K562 (cell line): ENCODE measurements around the gene BORCS5. TPM values are rescaled to one million over a fixed set of nuclear protein-coding genes. Genes with fewer than 3 reads are reported as not detected.

Experiments
- ATAC-seq: fragments of 200-7000 bp; cut with Tn5 transposase; 3 replicates; pipeline ENCODE4 v1.9.1; 2020; ENCODE audit warnings: moderate library complexity
- BruUV-seq: library from RNA; stranded (reverse); fragments of 400-500 nt; replicated peaks from 2 replicates; lab custom pipeline; 2021; lab: Mats Ljungman, UMichigan
- CTCF ChIA-PET: fragments of 300-600 bp; formaldehyde crosslinking; extraction: SDS; loops from one replicate; lab custom pipeline; 2021; ENCODE audit warnings: low intra/inter-chr PET ratio; lab: Yijun Ruan, JAX
- POLR2A ChIA-PET: fragments of 300-600, 350-650 bp; sonication (Branson Sonifier 250); formaldehyde crosslinking; extraction: SDS; loops from one replicate; lab custom pipeline; 2021; ENCODE audit warnings: antibody characterized with exemption, inconsistent platforms; lab: Yijun Ruan, JAX
- DNase-seq, 4 experiments: peaks; one replicate each; pipeline versions ENCODE4 v3.0.0 to v3.0.0-alpha.2; 2011 to 2018; ENCODE audit warnings: low spot score in 3 of 4, mixed read lengths in 3 of 4; ENCODE audit errors: extremely low read depth in 1 of 4
- FAIRE-seq: peaks from 2 replicates; lab custom pipeline; 2011; peaks lifted over from hg19 to GRCh38; lab: Jason Lieb, UNC
- H2AFZ ChIP-seq: 2 replicates; pipeline ENCODE4 v1.6.0; 2011; ENCODE audit warnings: low read depth, low read length, control low read depth, inconsistent platforms
- H3K27ac ChIP-seq: fragments of 200-600 bp; 3 replicates; pipeline ENCODE4 v1.8.0; 2011; ENCODE audit warnings: low read depth, mild to moderate bottlenecking, control low read depth, inconsistent platforms, low read length, moderate library complexity, mixed read lengths; ENCODE audit errors: extremely low read depth
- H3K27me3 ChIP-seq, 2 experiments: fragments of 300-600 bp in 1 of 2; 2 replicates in 1 of 2; 3 replicates in 1 of 2; pipeline versions ENCODE4 v1.6.0 to v1.8.0; 2011; ENCODE audit warnings: inconsistent platforms in 2 of 2, low read length in 2 of 2, mild to moderate bottlenecking in 1 of 2, mixed read lengths in 1 of 2, moderate library complexity in 1 of 2; ENCODE audit not compliant: control insufficient read depth in 2 of 2, insufficient read depth in 2 of 2
- H3K36me3 ChIP-seq: fragments of 300-600 bp; 3 replicates; pipeline ENCODE4 v1.8.0; 2011; ENCODE audit warnings: mild to moderate bottlenecking, low read length, inconsistent platforms; ENCODE audit not compliant: control insufficient read depth, insufficient read depth
- H3K4me1 ChIP-seq, 2 experiments: fragments of 200-600 bp in 1 of 2; replicated peaks in 1 of 2; 2 replicates in 1 of 2; 3 replicates in 1 of 2; pipeline versions ENCODE4 v1.5.1 to v1.8.0; 2011; ENCODE audit warnings: inconsistent platforms in 2 of 2, low read length in 2 of 2, mild to moderate bottlenecking in 1 of 2, mixed read lengths in 1 of 2, moderate library complexity in 1 of 2; ENCODE audit not compliant: control insufficient read depth in 2 of 2, insufficient read depth in 2 of 2
- H3K4me2 ChIP-seq: 2 replicates; pipeline ENCODE4 v1.6.1; 2011; ENCODE audit warnings: low read length, control low read depth, inconsistent platforms, mixed read lengths; ENCODE audit not compliant: insufficient read depth
- H3K4me3 ChIP-seq: fragments of 200-600 bp; sonication (generic), shearing (Covaris generic); 2 replicates; pipeline ENCODE4 v1.5.1; 2016; ENCODE audit warnings: control low read depth, inconsistent platforms
- H3K79me2 ChIP-seq: fragments of 200-600 bp; 3 replicates; pipeline ENCODE4 v1.8.0; 2011; ENCODE audit warnings: low read length, inconsistent platforms; ENCODE audit not compliant: control insufficient read depth, insufficient read depth
- H3K9ac ChIP-seq, 2 experiments: 2 replicates each; pipeline versions ENCODE4 v1.6.0 to v1.6.1; 2011; ENCODE audit warnings: low read depth in 2 of 2, low read length in 2 of 2, control low read depth in 1 of 2, inconsistent platforms in 1 of 2, mild to moderate bottlenecking in 1 of 2, mixed read lengths in 1 of 2; ENCODE audit not compliant: insufficient read depth in 1 of 2
- H3K9me1 ChIP-seq: one replicate; pipeline ENCODE4 v1.6.0; 2011; ENCODE audit warnings: inconsistent platforms, mild to moderate bottlenecking, low read length, moderate library complexity; ENCODE audit not compliant: control insufficient read depth, insufficient read depth
- H3K9me3 ChIP-seq: replicated peaks from 2 replicates; pipeline ENCODE4 v1.5.1; 2011; ENCODE audit warnings: low read depth, low read length, inconsistent platforms; ENCODE audit not compliant: control insufficient read depth, insufficient read depth
- H4K20me1 ChIP-seq: replicated peaks from 2 replicates; pipeline ENCODE4 v1.6.1; 2011; ENCODE audit warnings: low read length, inconsistent platforms, mixed read lengths; ENCODE audit not compliant: control insufficient read depth, insufficient read depth
- CBX1 ChIP-seq: sonication (generic); IDR thresholded peaks from 2 replicates; pipeline ENCODE4 v1.6.1; 2016; ENCODE audit warnings: antibody characterized with exemption, low read depth, mild to moderate bottlenecking
- CEBPG ChIP-seq, 3 experiments: fragments of 200-800 bp in 1 of 3; sonication (Bioruptor generic) in 1 of 3; sonication (generic) in 1 of 3; formaldehyde crosslinking in 1 of 3; IDR thresholded peaks in 2 of 3; conservative IDR thresholded peaks in 1 of 3; 2 replicates each; pipeline versions ENCODE4 v1.6.1 to v1.8.0; 2016 to 2022; ENCODE audit warnings: missing compliant biosample characterization in 2 of 3, missing genetic modification characterization in 2 of 3, mild to moderate bottlenecking in 1 of 3, missing genetic modification reagents in 1 of 3
- PURB ChIP-seq: sonication (generic); formaldehyde crosslinking; IDR thresholded peaks from 2 replicates; pipeline ENCODE4 v1.9.0; 2021; ENCODE audit warnings: low read depth, mild to moderate bottlenecking, missing genetic modification reagents
- SRSF1 ChIP-seq: fragments of 200-400 bp; formaldehyde crosslinking; IDR thresholded peaks from 2 replicates; pipeline ENCODE4 v1.6.1; 2017; ENCODE audit warnings: mild to moderate bottlenecking, low read depth, low read length, moderate library complexity
- STAT5B ChIP-seq: fragments of 250-450 bp; sonication (Bioruptor Pico); IDR thresholded peaks from 2 replicates; pipeline ENCODE4 v1.8.0; 2021; ENCODE audit warnings: mild to moderate bottlenecking, inconsistent platforms
- TAL1 ChIP-seq: fragments of 450-650 bp; IDR thresholded peaks from 2 replicates; pipeline ENCODE4 v1.6.1; 2016; ENCODE audit warnings: mild to moderate bottlenecking
- THRB ChIP-seq: fragments of 450-650 bp; formaldehyde crosslinking; conservative IDR thresholded peaks from 2 replicates; pipeline ENCODE4 v1.4.0; 2022; ENCODE audit warnings: mild to moderate bottlenecking, missing genetic modification characterization
- ZC3H11A ChIP-seq: IDR thresholded peaks from 2 replicates; pipeline ENCODE4 v1.6.1; 2012; ENCODE audit warnings: low read depth, low read length, improper control_type of control experiment
- WGBS: fragments of 100-300 bp; shearing (Covaris generic); methylation state at CpG from one replicate; pipeline ENCODE4 v1.1.6; 2016; ENCODE audit warnings: low coverage, mixed read lengths; ENCODE audit not compliant: insufficient coverage; ENCODE audit errors: missing lambda C conversion rate; 5-methylcytosine and 5-hydroxymethylcytosine counted together
- in situ Hi-C: fragments of 300-500 bp; cut with MboI; formaldehyde crosslinking; loops from 4 replicates; pipeline ENCODE4 v1.15.0; 2018; ENCODE audit warnings: inconsistent platforms, mixed read lengths
- intact Hi-C: fragments of 100-400 bp; cut with micrococcal nuclease; formaldehyde crosslinking; loops from 2 replicates; pipeline ENCODE4 v1.14.2; 2022
- polyA plus RNA-seq, 8 experiments: library from polyadenylated mRNA; depleted of rRNA in 4 of 8; stranded (reverse) in 5 of 8; unstranded in 3 of 8; fragments of >200 nt; fragmentation: Nextera tagmentation in 2 of 8; fragmentation: Illumina TruSeq in 1 of 8; extraction: Ambion mirVana in 2 of 8; extraction: Trizol in 1 of 8; gene quantifications; 2 replicates each; pipeline versions ENCODE4 v1.2.1 to v1.2.3, GENCODE V29; 2011 to 2014; ENCODE audit warnings: inconsistent platforms in 1 of 8, missing spikeins in 1 of 8
- total RNA-seq, 7 experiments: library from RNA; depleted of rRNA in 6 of 7; stranded (reverse); fragments of >200 nt in 6 of 7; fragmentation: Illumina TruSeq in 2 of 7; extraction: Trizol in 2 of 7; gene quantifications; 2 replicates each; pipeline versions ENCODE4 v1.2.1 to v1.2.3, GENCODE V29; 2011 to 2021; ENCODE audit warnings: low replicate concordance in 1 of 7
- TF ChIP-seq, protein P1 (sequence below): fragments of 250-450 bp; sonication (Bioruptor Pico); IDR thresholded peaks from 2 replicates; pipeline ENCODE4 v1.6.1; 2021; ENCODE audit warnings: mild to moderate bottlenecking
- TF ChIP-seq, protein P2 (sequence below), 2 experiments: fragments of 250-450 bp in 1 of 2; fragments of 450-650 bp in 1 of 2; sonication (Bioruptor Pico) in 1 of 2; IDR thresholded peaks; 2 replicates each; pipeline versions ENCODE4 v1.6.1 to v1.8.0; 2016 to 2021; ENCODE audit warnings: mild to moderate bottlenecking in 2 of 2, moderate library complexity in 2 of 2, missing compliant biosample characterization in 1 of 2, missing genetic modification characterization in 1 of 2

The BORCS5 gene
- total and polyA plus RNA-seq, 9 of the 15 experiments (the other 6 are each of a cell fraction or from before 2014, with no cell fraction given) = 0.31 to 12.4 (median 6.6) TPM

GRCh38 chr12:12466157-12466556 lies 109.3 kb downstream of the BORCS5 start:
- no TSS peak for BruUV-seq
- ChIA-PET CTCF (no interaction called here), POLR2A (interaction anchor here (0.8 to 1.4 kb wide), 4 partner anchors 10 to 40 kb away, joined by 3 to 6 read pairs (median 3); no protein-coding TSS in a partner anchor)
- H3K4me3 ChIP-seq = no peak overlapping the region
- H3K27me3 ChIP-seq = no peaks in the 10 kb centered on the region
- intact Hi-C loops = no loop called here
- H3K9ac ChIP-seq = no peak overlapping the region
- H3K9me1 ChIP-seq = no peaks in the 10 kb centered on the region
- 80% methylated on average over 4 of the region's 7 CpGs for WGBS
- H3K4me1 ChIP-seq = peaks cover 0 to 8% of the 10 kb centered on the region in 2 experiments; a peak in 3 of 5 replicates
- no peak overlapping the region for H2AFZ ChIP-seq
- no peaks in the 10 kb centered on the region for H3K79me2 ChIP-seq
- DNase-seq (no peak), ATAC-seq (no peak), FAIRE-seq (no peak)
- TF ChIP-seq SRSF1 (no peak), CBX1 (no peak), ZC3H11A (no peak), PURB (CRISPR knock-in tag) (no peak), TAL1 (no peak), CEBPG (CRISPR knock-in tag; IDR thresholded peaks at IDR 0.05) (no peak), CEBPG (tag; conservative IDR thresholded peaks at IDR 0.05 in 1 of 2, IDR thresholded peaks at IDR 0.05 in 1 of 2) (no peak), THRB (CRISPR knock-in tag) (no peak), STAT5B (CRISPR knock-in tag) (no peak)
- TF ChIP-seq, protein P1, sequence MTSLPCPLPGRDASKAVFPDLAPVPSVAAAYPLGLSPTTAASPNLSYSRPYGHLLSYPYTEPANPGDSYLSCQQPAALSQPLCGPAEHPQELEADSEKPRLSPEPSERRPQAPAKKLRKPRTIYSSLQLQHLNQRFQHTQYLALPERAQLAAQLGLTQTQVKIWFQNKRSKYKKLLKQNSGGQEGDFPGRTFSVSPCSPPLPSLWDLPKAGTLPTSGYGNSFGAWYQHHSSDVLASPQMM (CRISPR knock-in tag) = no peak
- TF ChIP-seq, protein P2, sequence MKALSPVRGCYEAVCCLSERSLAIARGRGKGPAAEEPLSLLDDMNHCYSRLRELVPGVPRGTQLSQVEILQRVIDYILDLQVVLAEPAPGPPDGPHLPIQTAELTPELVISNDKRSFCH (CRISPR knock-in tag; IDR thresholded peaks at IDR 0.05) = no peak
- TF ChIP-seq, protein P2 (tag; IDR thresholded peaks at IDR 0.05) = no peak
- H3K4me2 ChIP-seq = no peak overlapping the region
- in situ Hi-C loops = no loop called here
- H3K9me3 ChIP-seq = no peaks in the 10 kb centered on the region
- H4K20me1 ChIP-seq = 0 out of 2 replicates have a peak, but pooled peaks cover 7% of the 10 kb centered on the region
- H3K27ac ChIP-seq = no peak overlapping the region
- peaks cover 4% of the 10 kb centered on the region; the same call in 1 of the 3 replicates for H3K36me3 ChIP-seq
